Hematopoietic multipotent progenitor cell treated with erythropoietin and hydrocortisone succinate and interleukin-3 and kit ligand, for 15 days (in vitro differentiated cells): ENCODE measurements around the gene MSI2.

Experiments used
- DNase-seq: peaks from one replicate; pipeline ENCODE4 v3.0.0-alpha.2; 2015; ENCODE audit warnings: low spot score

Gene MSI2

GRCh38 chr17:57579245-57579644 lies 322.9 kb downstream of the MSI2 start:
- no peak for DNase-seq

- no peak for DNase-seq
Measured at GRCh38 chr17:57580055-57580739, 323.9 kb downstream of the MSI2 start.

DNA sequence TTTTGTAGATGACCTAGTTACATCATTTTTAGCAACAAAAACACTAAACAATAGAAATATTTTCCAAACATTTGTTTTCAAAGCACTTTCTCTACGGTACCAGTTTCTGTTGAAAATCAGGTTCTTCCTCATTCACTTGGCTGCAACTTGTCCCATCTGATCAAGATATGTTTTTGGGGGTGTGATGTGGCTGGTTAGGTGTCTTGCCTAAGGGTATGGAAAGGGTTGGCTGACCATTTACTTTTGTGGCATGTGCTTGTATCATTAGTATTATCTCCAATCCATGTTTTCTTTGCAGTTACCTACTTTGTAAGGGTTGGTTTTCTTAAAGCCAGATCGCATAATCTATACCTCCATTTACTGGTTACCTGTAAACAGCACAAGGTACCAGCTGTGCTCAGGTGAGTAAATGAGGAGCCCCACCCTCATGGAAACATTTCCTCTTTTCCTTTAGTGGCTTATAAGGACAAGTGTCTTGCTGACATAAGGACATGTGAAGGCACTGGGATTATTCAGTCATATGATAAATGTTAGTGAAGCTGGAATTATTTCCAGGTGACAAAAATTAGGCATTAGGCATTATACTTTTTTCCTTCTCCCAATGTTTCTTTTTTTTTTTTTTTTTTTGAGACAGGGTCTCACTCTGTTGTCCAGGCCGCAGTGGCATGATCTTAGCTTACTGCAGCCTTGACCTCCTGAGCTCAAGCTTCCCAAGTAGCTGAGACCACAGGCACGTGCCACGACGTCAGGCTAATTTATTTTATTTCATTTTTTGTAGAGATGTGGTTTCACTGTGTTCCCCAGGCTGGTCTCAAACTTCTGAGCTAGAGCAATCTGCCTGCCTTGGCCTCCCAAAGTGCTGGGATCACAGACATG lies 326.8 kb downstream of the MSI2 start:
- DNase-seq: no peak

DNA sequence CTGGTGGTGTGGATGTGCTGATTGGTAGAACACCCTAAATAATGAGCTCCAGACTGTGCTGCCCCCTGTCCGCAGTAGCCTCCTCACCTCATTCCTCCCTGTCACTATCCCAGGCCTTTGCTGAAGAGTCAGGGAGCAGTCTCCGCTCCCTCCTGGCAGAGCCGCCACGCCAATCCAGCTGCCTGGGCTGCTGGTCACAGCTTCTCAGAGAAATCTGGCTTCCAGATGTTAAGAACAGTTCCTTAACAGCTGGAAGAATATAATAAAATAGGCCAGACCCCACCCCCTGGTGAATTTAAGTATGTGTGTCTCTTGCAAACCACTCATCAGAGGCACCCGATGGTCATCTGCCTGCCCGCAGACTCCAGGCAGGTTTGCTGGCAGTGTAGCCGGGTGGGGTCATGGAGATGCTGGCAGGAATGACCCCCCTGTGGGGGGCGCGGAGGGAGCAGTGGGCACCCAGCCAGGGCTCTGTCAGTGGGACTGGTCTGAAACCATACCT lies 327.8 kb downstream of the MSI2 start:
- no peak for DNase-seq

GRCh38 chr17:57585341-57586195 lies 329.2 kb downstream of the MSI2 start:
- no peak for DNase-seq

DNA sequence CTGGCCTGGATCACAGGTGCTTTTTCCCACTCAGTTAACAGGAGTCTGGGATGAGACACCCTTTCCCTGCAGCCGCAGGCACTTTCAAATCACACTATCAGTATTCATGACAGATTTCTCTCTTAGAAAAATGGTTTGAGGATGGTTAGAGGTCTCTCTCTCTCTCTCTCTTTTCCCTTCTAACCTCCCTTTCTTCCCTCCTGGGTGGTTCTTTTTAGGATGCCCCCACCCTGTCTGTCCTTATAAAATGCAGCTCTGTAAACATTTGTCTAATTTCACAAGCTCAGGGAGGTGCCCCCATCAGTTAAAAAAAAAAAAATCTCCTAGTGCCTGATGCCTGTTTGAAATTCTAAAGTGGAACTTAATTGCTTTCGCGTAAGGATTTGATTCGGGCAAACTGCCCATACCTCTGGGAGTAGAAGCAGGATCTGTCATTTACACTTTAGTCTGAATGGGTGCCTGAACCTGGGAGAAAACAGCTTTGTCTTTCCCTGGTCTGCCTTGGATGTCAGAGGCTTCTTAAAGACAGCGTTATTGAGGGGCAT lies 329.9 kb downstream of the MSI2 start:
- no peak for DNase-seq

GRCh38 chr17:57586742-57587141 lies 330.4 kb downstream of the MSI2 start:
- no peak for DNase-seq

DNA sequence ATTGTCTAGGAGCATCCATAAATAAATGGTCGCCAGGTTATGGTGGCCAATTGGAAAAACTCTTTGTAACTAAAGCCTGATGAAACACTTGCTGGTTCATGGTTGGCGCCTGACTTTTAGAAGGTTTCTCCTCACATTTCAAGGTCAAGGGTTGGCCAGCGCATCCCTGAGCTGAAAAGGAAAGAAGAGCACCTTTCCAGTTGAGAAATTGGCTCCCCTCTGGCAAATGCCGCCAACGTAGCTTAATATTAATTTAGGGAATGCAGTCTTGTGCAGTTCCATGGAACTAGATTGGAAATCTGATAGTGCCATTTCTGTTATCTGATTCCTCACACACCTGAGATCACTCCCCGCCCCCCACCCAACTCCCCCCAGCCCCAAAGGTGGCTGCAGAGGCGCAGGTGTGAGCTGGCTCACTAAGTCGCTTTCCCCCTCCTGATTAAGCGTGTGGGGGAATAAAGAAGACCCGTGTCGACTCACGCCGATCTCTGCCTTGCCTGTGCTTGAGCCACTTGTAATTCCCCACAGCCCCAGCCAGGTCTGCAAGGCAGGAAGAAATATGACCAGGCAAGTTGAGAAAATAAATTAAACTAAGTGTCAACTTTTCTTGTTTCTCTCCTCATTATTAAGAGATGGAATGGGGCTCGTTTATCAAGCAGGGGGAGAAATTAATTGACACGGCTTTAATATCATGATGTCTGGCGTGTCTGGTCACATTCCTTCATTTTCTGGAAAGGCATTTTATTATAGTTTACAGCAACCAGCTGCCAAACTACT lies 331.1 kb downstream of the MSI2 start:
- no peak for DNase-seq

GRCh38 chr17:57588086-57588485 lies 331.8 kb downstream of the MSI2 start:
- DNase-seq: no peak

DNA sequence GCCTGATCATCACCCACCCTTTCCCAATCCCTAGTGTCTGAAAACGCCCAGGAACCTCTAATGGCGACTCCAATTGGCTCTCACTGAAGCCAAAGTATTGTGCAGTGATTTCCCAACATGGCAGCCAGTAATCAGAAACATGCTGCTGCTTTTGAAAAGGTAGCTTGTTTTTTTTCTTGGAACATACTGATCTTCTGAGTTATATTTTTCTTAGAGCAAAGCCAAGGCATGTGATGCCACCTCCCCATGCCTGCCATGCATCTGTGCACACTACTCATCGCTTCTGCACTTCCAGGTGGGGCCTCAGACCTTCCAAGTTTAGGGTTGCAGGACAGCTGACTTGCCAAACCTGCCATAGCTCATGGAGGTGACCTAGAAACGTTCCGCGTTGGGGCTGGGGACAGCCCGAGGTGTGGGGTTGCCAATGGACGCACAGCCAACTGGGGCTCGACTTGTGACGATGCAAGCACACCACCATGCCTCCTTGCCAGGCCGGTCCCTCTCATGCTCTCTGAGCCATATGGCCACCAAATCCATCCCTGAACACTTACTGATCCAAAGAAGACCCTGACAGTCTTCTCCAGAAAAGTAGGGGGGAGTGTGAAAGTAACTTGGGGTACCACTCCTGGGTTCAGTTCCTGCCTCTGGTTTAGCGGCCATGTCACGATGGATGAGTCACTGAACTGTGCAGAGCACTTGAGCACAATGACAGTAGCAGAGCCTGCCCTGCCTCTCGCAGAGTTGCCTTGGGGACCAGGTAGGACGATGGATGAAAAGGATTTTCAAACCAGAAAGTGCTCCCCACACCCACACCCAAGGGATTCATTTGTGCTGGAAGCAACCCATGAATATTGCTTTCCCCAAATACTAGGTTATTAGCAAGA lies 333.1 kb downstream of the MSI2 start:
- DNase-seq: no peak

GRCh38 chr17:57593739-57594462 lies 337.6 kb downstream of the MSI2 start:
- DNase-seq: no peak

DNA sequence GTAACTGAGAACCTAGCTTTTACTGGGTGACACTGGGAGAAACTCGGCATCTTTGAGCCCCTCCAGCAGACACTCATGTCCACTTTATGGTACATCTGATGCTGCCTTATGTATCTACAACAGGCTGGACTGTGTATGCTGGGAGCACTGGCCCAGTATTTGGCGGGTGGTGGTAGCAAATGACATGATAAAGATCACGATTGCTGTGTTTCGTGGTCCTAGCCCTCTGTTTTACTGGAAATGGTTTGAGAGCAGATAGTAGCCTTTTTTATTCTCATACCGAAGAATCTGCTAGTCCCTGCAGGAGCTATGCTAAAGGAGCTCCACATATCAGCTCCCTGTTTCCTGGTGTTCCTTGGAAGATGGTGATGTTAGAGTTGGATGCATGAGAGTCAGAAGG lies 338.4 kb downstream of the MSI2 start:
- no peak for DNase-seq

DNA sequence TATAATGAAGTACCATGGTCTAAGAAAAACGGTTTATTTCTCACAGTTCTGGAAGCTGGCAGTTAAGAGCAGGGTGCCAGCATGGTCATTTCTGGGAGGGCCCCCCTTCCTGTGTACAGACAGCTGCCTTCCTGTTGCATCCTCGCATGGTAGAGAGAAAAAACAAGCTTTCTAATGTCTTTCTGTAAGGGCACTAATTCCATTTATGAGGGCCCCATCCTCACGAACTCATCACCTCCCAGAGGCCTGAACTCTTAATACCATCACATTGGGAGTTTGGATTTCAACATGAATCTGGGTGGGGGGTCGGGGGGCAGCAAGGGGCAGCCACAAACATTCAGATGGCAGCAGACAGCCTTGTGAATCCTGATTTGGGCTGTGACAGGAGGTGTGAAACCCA lies 339.1 kb downstream of the MSI2 start:
- no peak for DNase-seq

DNA sequence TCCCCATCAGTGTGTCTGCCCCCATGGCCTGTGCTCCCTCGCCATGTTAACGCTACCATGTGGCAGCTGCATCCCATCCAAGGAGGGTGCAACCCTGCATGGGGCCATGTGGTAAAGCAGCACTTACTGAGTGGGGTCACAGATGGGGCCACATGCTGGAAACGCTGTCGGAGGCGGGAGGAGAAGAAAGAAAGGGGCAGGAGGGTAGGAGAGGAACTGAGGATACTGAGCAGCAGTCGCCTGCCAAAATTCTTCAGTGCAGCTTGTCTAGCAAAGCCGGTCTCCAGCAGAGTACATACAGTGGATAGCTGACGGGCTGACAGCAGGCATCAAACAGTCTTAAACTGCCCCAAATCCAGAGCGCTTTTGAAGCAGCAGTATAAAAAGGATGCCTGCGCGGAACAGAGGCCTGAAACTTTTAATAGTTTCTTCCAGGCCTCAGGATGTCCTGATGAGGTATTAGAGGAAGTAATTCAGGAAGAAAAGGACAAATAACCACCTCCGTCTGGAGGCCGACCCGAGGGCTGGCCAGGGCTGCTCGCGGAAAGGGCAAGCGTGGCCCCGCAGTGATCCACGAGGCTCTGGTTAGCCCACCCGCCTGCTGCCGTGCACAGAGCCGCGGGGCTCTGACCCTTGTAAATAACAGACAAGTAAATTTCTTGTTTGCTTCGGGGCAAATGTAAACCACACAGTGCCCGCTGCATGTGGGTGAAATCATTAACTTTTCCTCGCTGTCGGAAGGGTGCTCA lies 339.8 kb downstream of the MSI2 start:
- no peak for DNase-seq

DNA sequence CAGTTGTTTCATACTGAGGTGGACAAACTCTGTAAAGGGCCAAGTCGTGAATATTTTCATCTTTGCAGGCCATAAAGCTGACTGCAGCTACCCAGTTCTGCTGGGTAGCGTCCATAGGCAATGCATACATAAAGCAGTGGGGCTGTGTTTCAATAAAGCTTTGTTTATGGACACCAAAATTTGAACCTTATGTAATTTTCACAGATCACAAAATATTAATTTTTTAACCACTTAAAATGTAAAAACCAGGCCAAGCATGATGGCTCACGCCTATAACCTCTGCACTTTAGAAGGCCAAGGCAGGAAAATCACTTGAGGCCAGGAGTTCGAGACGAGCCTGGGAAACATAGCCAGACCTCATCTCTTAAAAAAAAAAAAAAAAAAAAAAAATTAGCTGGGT lies 340.8 kb downstream of the MSI2 start:
- no peak for DNase-seq

GRCh38 chr17:57597531-57598453 lies 341.5 kb downstream of the MSI2 start:
- peak; percentile 14 for DNase-seq

- no peak for DNase-seq
Measured at GRCh38 chr17:57599271-57600045, 343.1 kb downstream of the MSI2 start.
